ENCODE results near the gene CD200R1L. TPM values are rescaled to one million over a fixed set of nuclear protein-coding genes. Genes with fewer than 3 reads are reported as not detected.

Gene CD200R1L
- total RNA-seq, 1 donor from 2014 or later, result not detected

- intact Hi-C loops (cut with micrococcal nuclease), result loop anchor here (5.0 kb wide), 1 partner anchor 76 kb away; no protein-coding TSS in a partner anchor
- H3K27ac Mint-ChIP-seq, result no peak overlapping the region
- peaks cover 17% of the 10 kb centered on the region for H3K4me1 Mint-ChIP-seq
- no peaks in the 10 kb centered on the region for H3K36me3 Mint-ChIP-seq (ENCODE audit: low read depth)
- no peaks in the 10 kb centered on the region for H3K9me3 Mint-ChIP-seq
- no peak overlapping the region for H3K4me3 Mint-ChIP-seq
- DNase-seq, result no peak
- peaks cover 5% of the 10 kb centered on the region for H3K27me3 Mint-ChIP-seq
Observed at GRCh38 chr3:112813016-112813415, 33.6 kb downstream of the CD200R1L start.

GRCh38 chr3:112811917-112812660, 34.6 kb downstream of the CD200R1L start:
- Mint-ChIP-seq H3K27ac (no peak overlapping the region), H3K27me3 (peaks cover 5% of the 10 kb centered on the region), H3K4me3 (no peak overlapping the region), H3K9me3 (no peaks in the 10 kb centered on the region), H3K36me3 (ENCODE audit: low read depth) (no peaks in the 10 kb centered on the region), H3K4me1 (peaks cover 18% of the 10 kb centered on the region)
- intact Hi-C loops (cut with micrococcal nuclease), result loop anchor here (5.0 kb wide), 1 partner anchor 75 kb away; no protein-coding TSS in a partner anchor
- DNase-seq, result no peak

GRCh38 chr3:112811131-112811884, 35.4 kb downstream of the CD200R1L start:
- peaks cover 18% of the 10 kb centered on the region for H3K4me1 Mint-ChIP-seq
- H3K27me3 Mint-ChIP-seq, result peaks cover 5% of the 10 kb centered on the region
- no peaks in the 10 kb centered on the region for H3K9me3 Mint-ChIP-seq
- no peaks in the 10 kb centered on the region for H3K36me3 Mint-ChIP-seq (ENCODE audit: low read depth)
- H3K27ac Mint-ChIP-seq, result no peak overlapping the region
- DNase-seq, result no peak
- intact Hi-C loops (cut with micrococcal nuclease), result loop anchor here (5.0 kb wide), 1 partner anchor 74 kb away; no protein-coding TSS in a partner anchor
- no peak overlapping the region for H3K4me3 Mint-ChIP-seq

GRCh38 chr3:112810561-112810960, 36.1 kb downstream of the CD200R1L start:
- H3K9me3 Mint-ChIP-seq, result no peaks in the 10 kb centered on the region
- intact Hi-C loops (cut with micrococcal nuclease), result loop anchor here (5.0 kb wide), 1 partner anchor 73 kb away; no protein-coding TSS in a partner anchor
- H3K4me1 Mint-ChIP-seq, result peaks cover 18% of the 10 kb centered on the region

GRCh38 chr3:112808136-112808535, 38.5 kb downstream of the CD200R1L start:
- Mint-ChIP-seq H3K4me1 (peaks cover 12% of the 10 kb centered on the region), H3K27me3 (peaks cover 7% of the 10 kb centered on the region), H3K27ac (no peak overlapping the region), H3K4me3 (no peak overlapping the region), H3K36me3 (ENCODE audit: low read depth) (no peaks in the 10 kb centered on the region), H3K9me3 (peaks cover 11% of the 10 kb centered on the region)
- intact Hi-C loops (cut with micrococcal nuclease), result no loop called here
- DNase-seq, result no peak

More at GRCh38 chr3:112810561-112810960, 36.1 kb downstream of the CD200R1L start:
- Mint-ChIP-seq H3K27me3 (peaks cover 5% of the 10 kb centered on the region), H3K4me3 (no peak overlapping the region), H3K27ac (no peak overlapping the region), H3K36me3 (ENCODE audit: low read depth) (no peaks in the 10 kb centered on the region)
- DNase-seq, result no peak

GRCh38 chr3:112807685-112808084, 39.0 kb downstream of the CD200R1L start:
- H3K36me3 Mint-ChIP-seq (ENCODE audit: low read depth), result no peaks in the 10 kb centered on the region
- peaks cover 11% of the 10 kb centered on the region for H3K4me1 Mint-ChIP-seq
- peaks cover 7% of the 10 kb centered on the region for H3K27me3 Mint-ChIP-seq
- no peak overlapping the region for H3K4me3 Mint-ChIP-seq
- no peak overlapping the region for H3K27ac Mint-ChIP-seq
- intact Hi-C loops (cut with micrococcal nuclease), result no loop called here
- H3K9me3 Mint-ChIP-seq, result peaks cover 11% of the 10 kb centered on the region
- no peak for DNase-seq

GRCh38 chr3:112806903-112807302, 39.8 kb downstream of the CD200R1L start:
- peaks cover 10% of the 10 kb centered on the region for H3K4me1 Mint-ChIP-seq
- no peak overlapping the region for H3K27ac Mint-ChIP-seq
- no peak for DNase-seq
- no peaks in the 10 kb centered on the region for H3K36me3 Mint-ChIP-seq (ENCODE audit: low read depth)
- peaks cover 11% of the 10 kb centered on the region for H3K9me3 Mint-ChIP-seq
- intact Hi-C loops (cut with micrococcal nuclease), result no loop called here
- peaks cover 7% of the 10 kb centered on the region for H3K27me3 Mint-ChIP-seq
- H3K4me3 Mint-ChIP-seq, result no peak overlapping the region

- Mint-ChIP-seq H3K4me3 (no peak overlapping the region), H3K36me3 (ENCODE audit: low read depth) (no peaks in the 10 kb centered on the region), H3K9me3 (peaks cover 11% of the 10 kb centered on the region), H3K27me3 (peaks cover 4% of the 10 kb centered on the region), H3K27ac (no peak overlapping the region), H3K4me1 (peaks cover 7% of the 10 kb centered on the region)
- intact Hi-C loops (cut with micrococcal nuclease), result no loop called here
- no peak for DNase-seq
Observed at GRCh38 chr3:112805126-112805525, 41.5 kb downstream of the CD200R1L start.

GRCh38 chr3:112804021-112804420, 42.6 kb downstream of the CD200R1L start:
- Mint-ChIP-seq H3K27me3 (peaks cover 4% of the 10 kb centered on the region), H3K4me1 (peaks cover 9% of the 10 kb centered on the region), H3K9me3 (peaks cover 11% of the 10 kb centered on the region), H3K27ac (no peak overlapping the region), H3K4me3 (no peak overlapping the region), H3K36me3 (ENCODE audit: low read depth) (no peaks in the 10 kb centered on the region)
- no peak for DNase-seq
- intact Hi-C loops (cut with micrococcal nuclease), result no loop called here

GRCh38 chr3:112803467-112803866, 43.2 kb downstream of the CD200R1L start:
- Mint-ChIP-seq H3K4me3 (no peak overlapping the region), H3K27me3 (peaks cover 2% of the 10 kb centered on the region), H3K36me3 (ENCODE audit: low read depth) (no peaks in the 10 kb centered on the region), H3K4me1 (peaks cover 9% of the 10 kb centered on the region), H3K27ac (no peak overlapping the region), H3K9me3 (peaks cover 11% of the 10 kb centered on the region)
- DNase-seq, result no peak
- intact Hi-C loops (cut with micrococcal nuclease), result no loop called here

- H3K27me3 Mint-ChIP-seq, result peaks cover 2% of the 10 kb centered on the region
Observed at GRCh38 chr3:112802338-112802737, 44.3 kb downstream of the CD200R1L start.

GRCh38 chr3:112799946-112800345, 46.7 kb downstream of the CD200R1L start:
- intact Hi-C loops (cut with micrococcal nuclease), result no loop called here
- peaks cover 2% of the 10 kb centered on the region for H3K27me3 Mint-ChIP-seq
- no peaks in the 10 kb centered on the region for H3K36me3 Mint-ChIP-seq (ENCODE audit: low read depth)
- no peak overlapping the region for H3K4me3 Mint-ChIP-seq
- peaks cover 5% of the 10 kb centered on the region for H3K4me1 Mint-ChIP-seq
- peaks cover 7% of the 10 kb centered on the region for H3K9me3 Mint-ChIP-seq
- DNase-seq, result no peak
- H3K27ac Mint-ChIP-seq, result no peak overlapping the region

More at GRCh38 chr3:112802338-112802737, 44.3 kb downstream of the CD200R1L start:
- peaks cover 11% of the 10 kb centered on the region for H3K9me3 Mint-ChIP-seq
- H3K4me1 Mint-ChIP-seq, result peaks cover 5% of the 10 kb centered on the region
- no peak overlapping the region for H3K4me3 Mint-ChIP-seq
- intact Hi-C loops (cut with micrococcal nuclease), result no loop called here
- H3K36me3 Mint-ChIP-seq (ENCODE audit: low read depth), result no peaks in the 10 kb centered on the region
- DNase-seq, result no peak
- H3K27ac Mint-ChIP-seq, result no peak overlapping the region

- H3K4me1 Mint-ChIP-seq, result peaks cover 14% of the 10 kb centered on the region
- H3K36me3 Mint-ChIP-seq (ENCODE audit: low read depth), result no peaks in the 10 kb centered on the region
- H3K9me3 Mint-ChIP-seq, result peaks cover 7% of the 10 kb centered on the region
- DNase-seq, result no peak
- H3K27ac Mint-ChIP-seq, result no peak overlapping the region
- no peak overlapping the region for H3K4me3 Mint-ChIP-seq
- no peaks in the 10 kb centered on the region for H3K27me3 Mint-ChIP-seq
- intact Hi-C loops (cut with micrococcal nuclease), result no loop called here
Observed at GRCh38 chr3:112794622-112795172, 52.0 kb downstream of the CD200R1L start.

Data from activated CD4-positive, alpha-beta T cell treated with anti-CD3 and anti-CD28 coated beads, Interleukin-2, amount 10 ng/mL, durations not matched to agents 24 days and 14 days (primary cell).